ENCODE data around the gene SF3A1. TPM values are rescaled to one million over a fixed set of nuclear protein-coding genes. Genes with fewer than 3 reads are reported as not detected.

SF3A1 gene, protein sequence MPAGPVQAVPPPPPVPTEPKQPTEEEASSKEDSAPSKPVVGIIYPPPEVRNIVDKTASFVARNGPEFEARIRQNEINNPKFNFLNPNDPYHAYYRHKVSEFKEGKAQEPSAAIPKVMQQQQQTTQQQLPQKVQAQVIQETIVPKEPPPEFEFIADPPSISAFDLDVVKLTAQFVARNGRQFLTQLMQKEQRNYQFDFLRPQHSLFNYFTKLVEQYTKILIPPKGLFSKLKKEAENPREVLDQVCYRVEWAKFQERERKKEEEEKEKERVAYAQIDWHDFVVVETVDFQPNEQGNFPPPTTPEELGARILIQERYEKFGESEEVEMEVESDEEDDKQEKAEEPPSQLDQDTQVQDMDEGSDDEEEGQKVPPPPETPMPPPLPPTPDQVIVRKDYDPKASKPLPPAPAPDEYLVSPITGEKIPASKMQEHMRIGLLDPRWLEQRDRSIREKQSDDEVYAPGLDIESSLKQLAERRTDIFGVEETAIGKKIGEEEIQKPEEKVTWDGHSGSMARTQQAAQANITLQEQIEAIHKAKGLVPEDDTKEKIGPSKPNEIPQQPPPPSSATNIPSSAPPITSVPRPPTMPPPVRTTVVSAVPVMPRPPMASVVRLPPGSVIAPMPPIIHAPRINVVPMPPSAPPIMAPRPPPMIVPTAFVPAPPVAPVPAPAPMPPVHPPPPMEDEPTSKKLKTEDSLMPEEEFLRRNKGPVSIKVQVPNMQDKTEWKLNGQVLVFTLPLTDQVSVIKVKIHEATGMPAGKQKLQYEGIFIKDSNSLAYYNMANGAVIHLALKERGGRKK
- total RNA-seq (2022) (182 and 188 TPM in 2 replicates), Bru-seq, nascent RNA (percentile 85 among the genes with signal in this experiment), BruChase-seq, experiment 1, labeled RNA remaining after a 2-hour chase (percentile 85 among the genes with signal in this experiment), BruChase-seq, experiment 2, labeled RNA remaining after a 6-hour chase (percentile 92 among the genes with signal in this experiment)
- long read RNA-seq, full-length matches to known transcripts: 57 of 107 reads
- long read RNA-seq, partial matches to known transcripts: 42 of 107 reads
- long read RNA-seq, other reads (novel, unspliced or antisense): 8 of 107 reads

DNA sequence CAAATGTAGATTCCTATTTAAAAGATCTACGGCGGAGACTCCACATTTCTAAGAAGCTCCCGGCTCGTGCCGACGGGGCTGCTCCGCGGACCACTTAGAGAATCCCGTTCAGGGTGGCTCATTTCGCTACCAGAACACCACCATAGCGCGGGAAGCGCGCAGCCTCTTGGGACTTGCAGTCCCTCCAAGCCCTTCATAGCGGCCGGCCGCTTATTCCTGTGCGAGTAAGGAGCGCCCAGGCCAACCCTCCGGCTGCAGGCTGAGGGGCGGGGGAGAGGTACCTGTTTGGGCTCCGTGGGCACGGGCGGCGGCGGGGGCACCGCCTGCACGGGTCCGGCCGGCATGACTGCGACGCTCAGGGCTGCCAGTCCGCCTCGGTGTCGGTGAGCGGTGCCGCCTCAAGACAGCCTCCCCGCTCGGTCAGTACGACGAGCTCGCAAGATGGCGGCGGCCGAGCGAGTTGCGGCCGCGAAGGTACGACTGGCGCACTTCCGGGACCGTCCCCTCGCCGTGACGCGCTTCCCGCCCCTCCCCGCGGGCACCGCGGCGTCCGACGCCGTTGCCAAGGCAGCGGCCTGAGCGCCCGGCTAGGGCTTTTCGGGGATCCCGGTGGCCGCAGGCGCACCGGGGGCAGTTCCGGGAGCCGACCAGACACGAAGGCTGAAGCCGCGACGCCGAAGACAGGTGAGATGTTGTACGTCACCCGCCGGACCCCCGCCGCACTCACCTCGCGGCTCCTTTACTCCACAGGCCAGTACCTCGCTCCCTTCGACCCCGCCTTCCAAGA is at the start of gene SF3A1, which contains the start of gene CCDC157:
Gene SF3A1, minus strand, starts transcription at position 446 of the 787 bp plus-strand sequence. Its CDS starts 102 bp downstream, at position 344.
Gene CCDC157, plus strand, starts transcription at position 559 of the 787 bp plus-strand sequence. CDS start 8,994 bp downstream, outside the sequence.
- Mint-ChIP-seq H3K9me3 (ENCODE audit: unreplicated experiment) (no peaks in the 10 kb centered on the region), H3K27ac (ENCODE audit: unreplicated experiment) (peak within 1 kb of the TSS; percentile 92), H3K4me3 (ENCODE audit: unreplicated experiment) (peak within 1 kb of the TSS; percentile 95), H3K36me3 (ENCODE audit: insufficient read depth, unreplicated experiment) (peaks cover 26% of the 10 kb centered on the region), H3K27me3 (ENCODE audit: insufficient read depth, unreplicated experiment) (no peaks in the 10 kb centered on the region), H3K4me1 (ENCODE audit: low read depth, unreplicated experiment) (peaks cover 36% of the 10 kb centered on the region)
- TF ChIP-seq, protein P1, sequence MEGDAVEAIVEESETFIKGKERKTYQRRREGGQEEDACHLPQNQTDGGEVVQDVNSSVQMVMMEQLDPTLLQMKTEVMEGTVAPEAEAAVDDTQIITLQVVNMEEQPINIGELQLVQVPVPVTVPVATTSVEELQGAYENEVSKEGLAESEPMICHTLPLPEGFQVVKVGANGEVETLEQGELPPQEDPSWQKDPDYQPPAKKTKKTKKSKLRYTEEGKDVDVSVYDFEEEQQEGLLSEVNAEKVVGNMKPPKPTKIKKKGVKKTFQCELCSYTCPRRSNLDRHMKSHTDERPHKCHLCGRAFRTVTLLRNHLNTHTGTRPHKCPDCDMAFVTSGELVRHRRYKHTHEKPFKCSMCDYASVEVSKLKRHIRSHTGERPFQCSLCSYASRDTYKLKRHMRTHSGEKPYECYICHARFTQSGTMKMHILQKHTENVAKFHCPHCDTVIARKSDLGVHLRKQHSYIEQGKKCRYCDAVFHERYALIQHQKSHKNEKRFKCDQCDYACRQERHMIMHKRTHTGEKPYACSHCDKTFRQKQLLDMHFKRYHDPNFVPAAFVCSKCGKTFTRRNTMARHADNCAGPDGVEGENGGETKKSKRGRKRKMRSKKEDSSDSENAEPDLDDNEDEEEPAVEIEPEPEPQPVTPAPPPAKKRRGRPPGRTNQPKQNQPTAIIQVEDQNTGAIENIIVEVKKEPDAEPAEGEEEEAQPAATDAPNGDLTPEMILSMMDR (IDR thresholded peaks at IDR 0.05; ENCODE audit: insufficient read depth in 1 of 2, low read depth in 1 of 2, low read length in 1 of 2, severe bottlenecking in 1 of 2, unreplicated experiment in 1 of 2): no peak
- Histone ChIP-seq H3K4me1 (peaks cover 35% of the 10 kb centered on the region), H3K4me3 (ENCODE audit: low read depth, low read length) (peak within 1 kb of the TSS; percentile 99), H3K9me3 (no peaks in the 10 kb centered on the region), H3K36me3 (ENCODE audit: control insufficient read depth, insufficient read depth, low read length) (no peaks in the 10 kb centered on the region), H3K27me3 (replicated peaks; ENCODE audit: control insufficient read depth, insufficient read depth, low read length) (no peaks in the 10 kb centered on the region)
- peak; percentile 90 for DNase-seq
- intact Hi-C loops (cut with micrococcal nuclease; ENCODE audit: unreplicated experiment): no loop called here
- BruUV-seq (replicated peaks): no TSS peak
- ChIA-PET POLR2A (interaction anchor here (0.5 to 1.7 kb wide), 11 partner anchors 18 to 565 kb away, joined by 3 to 44 read pairs (median 4); partner anchors contain the start of genes CASTOR1, RNF215 and TBC1D10A), CTCF (interaction anchor here (0.6 to 1.2 kb wide), 5 partner anchors 30 to 166 kb away, joined by 3 to 10 read pairs (median 6); partner anchors contain the start of genes RNF215 and TBC1D10A)

DNA sequence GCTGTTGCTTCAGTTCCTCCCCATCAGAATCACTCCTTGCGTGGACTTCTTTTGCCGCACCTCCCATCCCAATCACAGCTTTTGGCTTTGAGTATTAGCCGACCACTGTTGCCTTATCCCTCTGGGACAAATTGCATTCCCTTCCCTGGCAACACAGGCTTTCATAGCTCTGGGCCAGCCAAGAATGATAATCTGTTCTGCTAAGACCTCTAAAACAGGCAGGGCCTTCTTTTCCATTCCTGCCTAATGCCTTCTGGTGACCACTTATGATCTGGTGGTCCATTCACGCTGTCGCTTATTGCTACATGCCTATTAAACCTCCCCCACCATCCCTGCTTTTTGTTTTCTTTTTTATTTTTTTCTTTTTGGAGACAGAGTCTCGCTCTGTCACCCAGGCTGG is 49.7 kb upstream of the SF3A1 start:
- CTCF ChIA-PET: no interaction called here

More for the DNA sequence above, 49.7 kb upstream of the SF3A1 start:
- Histone ChIP-seq H3K9me3 (no peaks in the 10 kb centered on the region), H3K4me3 (ENCODE audit: low read depth, low read length) (no peak overlapping the region), H3K4me1 (no peaks in the 10 kb centered on the region), H3K27me3 (replicated peaks; ENCODE audit: control insufficient read depth, insufficient read depth, low read length) (no peaks in the 10 kb centered on the region), H3K36me3 (ENCODE audit: control insufficient read depth, insufficient read depth, low read length) (peaks cover 1% of the 10 kb centered on the region)
- Mint-ChIP-seq H3K4me3 (ENCODE audit: unreplicated experiment) (no peak overlapping the region), H3K27me3 (ENCODE audit: insufficient read depth, unreplicated experiment) (no peaks in the 10 kb centered on the region), H3K27ac (ENCODE audit: unreplicated experiment) (no peak overlapping the region), H3K9me3 (ENCODE audit: unreplicated experiment) (no peaks in the 10 kb centered on the region), H3K36me3 (ENCODE audit: insufficient read depth, unreplicated experiment) (peaks cover 15% of the 10 kb centered on the region), H3K4me1 (ENCODE audit: low read depth, unreplicated experiment) (no peaks in the 10 kb centered on the region)
- TF ChIP-seq, protein P1 (IDR thresholded peaks at IDR 0.05; ENCODE audit: insufficient read depth in 1 of 2, low read depth in 1 of 2, low read length in 1 of 2, severe bottlenecking in 1 of 2, unreplicated experiment in 1 of 2): no peak
- no TSS peak for BruUV-seq (replicated peaks)
- POLR2A ChIA-PET: no interaction called here
- intact Hi-C loops (cut with micrococcal nuclease; ENCODE audit: unreplicated experiment): no loop called here
- no peak for DNase-seq

Measured in Caco-2 (cell line).